GM18508 (cell line): ENCODE measurements around the gene DST.

Source experiments
- ATAC-seq: cut with Tn5 transposase; IDR thresholded peaks from one replicate; pipeline ENCODE4 v1.9.1; 2021; ENCODE audit warnings: moderate number of reproducible peaks; ENCODE audit not compliant: insufficient read depth, unreplicated experiment

Gene DST

DNA sequence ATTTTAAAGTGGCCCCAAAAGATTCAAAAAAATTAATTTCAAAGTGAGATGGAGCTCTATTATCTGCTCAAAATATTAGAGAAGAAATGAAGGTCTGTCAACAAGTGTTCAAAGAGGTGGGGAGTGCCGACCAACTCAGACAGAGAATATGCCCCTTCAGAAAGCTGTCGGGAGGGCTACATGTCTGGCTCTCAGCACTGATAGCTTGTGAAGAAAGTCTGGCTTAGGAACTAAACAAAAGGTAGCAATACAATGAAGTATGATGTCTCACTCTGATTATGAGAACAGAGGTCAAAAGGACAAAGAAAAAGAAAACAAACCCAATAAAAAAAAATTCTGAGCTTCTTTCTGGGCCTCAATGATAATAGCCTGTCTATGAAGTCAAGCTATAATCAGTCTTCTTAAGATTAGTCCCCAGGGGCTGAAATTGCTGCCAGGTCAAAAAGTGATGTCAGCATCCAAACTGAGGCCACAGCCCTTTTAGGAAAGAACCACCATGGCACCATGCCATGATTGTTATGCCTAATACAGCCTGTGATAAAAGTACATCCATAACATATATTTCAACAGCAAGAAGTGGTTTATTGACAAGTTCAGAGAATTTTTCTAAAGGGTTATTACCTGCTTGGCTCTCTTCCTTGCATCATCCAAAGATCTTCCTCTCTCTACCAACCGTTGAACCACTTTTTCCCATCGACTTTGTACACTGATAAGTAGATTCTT, 150.9 kb downstream of the DST start:
- ATAC-seq = no peak

DNA sequence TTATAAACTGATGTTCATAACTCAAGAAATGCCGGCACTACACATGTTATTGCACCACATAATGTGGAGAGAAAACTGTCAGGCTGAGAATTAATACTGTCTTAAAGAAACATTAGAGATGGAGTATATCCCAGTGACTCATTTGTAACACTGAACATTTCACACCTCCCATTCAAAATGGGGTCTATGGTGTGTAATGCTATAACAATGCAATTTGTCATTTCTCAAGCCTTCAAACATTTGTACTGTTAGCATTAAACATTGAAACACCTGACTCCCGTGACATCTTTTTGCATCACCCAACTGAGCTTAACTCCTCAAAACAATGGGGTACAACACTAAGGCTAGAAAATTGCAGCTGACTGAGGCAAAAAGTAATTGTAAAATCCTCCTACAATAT, 151.7 kb downstream of the DST start:
- ATAC-seq = no peak

DNA sequence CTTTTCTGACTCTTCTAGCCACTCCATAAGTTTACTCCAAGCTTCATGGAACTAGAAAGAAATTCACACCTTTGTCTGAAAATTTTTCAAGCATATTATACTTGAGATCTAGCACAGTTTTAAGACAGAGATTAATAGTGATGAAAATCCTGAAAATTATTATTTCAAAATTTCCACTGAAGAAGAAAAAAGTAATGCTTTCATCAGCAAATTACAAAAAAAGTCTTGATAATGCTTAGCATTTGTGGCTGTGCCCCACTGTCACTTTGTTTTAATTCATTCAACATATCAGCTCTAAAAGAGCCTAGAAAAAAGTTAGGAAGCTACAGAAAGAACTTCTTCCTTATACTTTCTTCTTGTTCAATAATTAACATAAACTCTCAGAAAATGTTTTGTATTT, 153.1 kb downstream of the DST start:
- no peak for ATAC-seq

DNA sequence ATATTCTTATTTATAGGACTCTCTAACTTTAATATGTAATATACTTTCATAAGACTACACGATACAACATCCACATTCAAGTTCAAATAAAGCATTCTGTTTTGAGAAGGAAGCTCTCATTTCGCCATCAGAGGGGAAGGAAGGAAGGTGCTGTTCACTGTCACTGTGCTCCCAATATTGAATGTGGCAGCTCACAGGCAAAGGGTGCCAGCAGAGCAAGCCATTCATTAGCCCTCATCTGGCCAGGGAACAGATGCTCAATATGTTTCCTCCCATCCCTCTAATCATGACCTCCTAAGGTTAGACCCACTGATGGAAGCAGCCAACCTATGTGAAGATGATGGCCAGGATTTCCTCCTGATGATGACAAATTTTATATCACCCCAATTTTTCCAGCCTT, 154.4 kb downstream of the DST start:
- ATAC-seq = no peak

DNA sequence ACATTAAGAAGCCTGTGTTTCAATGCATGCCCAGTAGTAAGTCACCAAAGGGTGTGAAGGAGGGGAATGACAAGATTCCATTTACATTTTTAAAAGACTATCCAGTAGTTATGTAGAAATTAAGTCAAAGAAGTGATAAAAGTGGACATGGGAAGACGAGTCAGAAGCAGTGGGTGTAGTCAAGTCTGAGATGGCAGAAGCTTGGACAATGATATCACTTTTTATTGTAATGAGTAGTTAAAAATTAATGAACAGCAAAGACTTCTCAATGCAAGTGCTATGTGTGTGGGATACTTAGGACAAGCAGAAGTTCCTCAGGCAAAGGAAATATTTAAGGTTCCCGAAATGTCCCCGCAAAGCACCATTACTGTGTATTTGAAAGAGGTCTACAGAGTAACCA, 156.0 kb downstream of the DST start:
- no peak for ATAC-seq

DNA sequence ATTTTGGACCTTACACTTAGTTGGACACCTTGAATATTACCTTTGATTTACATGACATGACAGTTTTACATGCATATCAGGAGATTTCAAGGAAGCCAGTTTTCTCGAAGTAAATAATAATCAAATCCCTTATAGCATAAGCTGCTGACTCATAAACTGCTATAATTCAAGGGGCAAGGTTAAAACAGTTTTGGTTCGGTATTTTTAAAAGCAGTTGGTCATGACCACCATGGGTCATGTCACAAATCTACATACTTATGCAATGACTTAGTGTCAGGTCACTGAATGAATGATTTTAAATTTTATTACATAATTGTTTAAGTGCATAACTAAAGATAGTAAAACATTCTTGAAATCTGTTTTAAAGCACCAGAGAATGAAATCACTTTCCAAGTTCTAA, 158.0 kb downstream of the DST start:
- ATAC-seq = no peak

DNA sequence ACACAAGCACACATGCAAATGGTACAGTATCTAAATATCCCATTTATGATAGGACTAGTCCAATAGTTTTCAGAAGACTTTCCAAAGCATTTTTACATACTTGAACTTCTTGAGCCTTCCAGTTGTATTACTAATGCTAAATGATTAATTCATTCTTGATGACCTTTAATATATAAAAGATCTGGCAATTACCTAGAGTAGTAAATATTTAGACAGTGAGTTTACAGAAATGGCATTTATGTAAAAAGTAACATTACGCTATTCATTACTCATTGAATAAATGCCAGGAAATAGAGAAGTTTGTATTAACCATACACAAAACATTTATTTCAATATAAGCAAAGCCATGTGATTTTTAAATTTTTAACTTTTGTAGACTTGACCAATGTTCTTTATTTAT, 158.8 kb downstream of the DST start:
- no peak for ATAC-seq

DNA sequence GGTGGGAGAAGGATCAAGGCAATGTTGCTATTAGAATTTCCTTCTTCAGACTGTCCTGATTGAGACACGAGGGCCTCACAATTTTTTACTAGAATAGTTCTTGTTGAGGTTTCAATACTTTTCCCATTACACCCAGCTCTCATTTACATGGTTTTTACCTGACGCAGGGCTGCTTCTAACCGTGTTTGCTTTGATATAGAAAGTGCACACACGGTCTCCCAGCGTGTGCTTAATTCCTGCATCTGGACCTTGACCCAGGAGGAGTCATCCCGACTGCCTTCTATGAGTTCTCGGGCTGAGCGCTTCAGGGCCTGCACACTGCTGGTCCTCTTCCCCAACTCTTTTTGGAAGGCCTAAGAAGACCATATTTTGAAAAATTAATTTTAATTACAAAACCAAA, 160.2 kb downstream of the DST start:
- no peak for ATAC-seq

DNA sequence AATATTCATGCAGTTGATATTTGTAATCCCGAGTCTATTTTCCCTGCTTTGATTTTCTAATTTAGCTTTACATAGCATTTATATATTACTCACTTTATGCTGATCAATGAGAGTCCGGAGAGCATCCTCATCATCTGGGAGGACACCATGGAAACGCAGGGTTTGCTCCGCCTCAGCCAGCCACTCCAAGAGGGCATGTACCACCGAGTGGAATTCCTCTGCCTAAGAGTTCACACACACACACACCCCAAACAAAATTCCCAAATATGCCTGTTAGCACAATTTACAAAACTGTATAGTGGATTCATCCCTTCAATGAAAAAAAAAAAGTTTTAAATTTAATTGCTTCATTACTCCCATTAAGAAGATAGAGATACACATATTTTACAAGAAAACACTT, 160.7 kb downstream of the DST start:
- ATAC-seq = no peak

DNA sequence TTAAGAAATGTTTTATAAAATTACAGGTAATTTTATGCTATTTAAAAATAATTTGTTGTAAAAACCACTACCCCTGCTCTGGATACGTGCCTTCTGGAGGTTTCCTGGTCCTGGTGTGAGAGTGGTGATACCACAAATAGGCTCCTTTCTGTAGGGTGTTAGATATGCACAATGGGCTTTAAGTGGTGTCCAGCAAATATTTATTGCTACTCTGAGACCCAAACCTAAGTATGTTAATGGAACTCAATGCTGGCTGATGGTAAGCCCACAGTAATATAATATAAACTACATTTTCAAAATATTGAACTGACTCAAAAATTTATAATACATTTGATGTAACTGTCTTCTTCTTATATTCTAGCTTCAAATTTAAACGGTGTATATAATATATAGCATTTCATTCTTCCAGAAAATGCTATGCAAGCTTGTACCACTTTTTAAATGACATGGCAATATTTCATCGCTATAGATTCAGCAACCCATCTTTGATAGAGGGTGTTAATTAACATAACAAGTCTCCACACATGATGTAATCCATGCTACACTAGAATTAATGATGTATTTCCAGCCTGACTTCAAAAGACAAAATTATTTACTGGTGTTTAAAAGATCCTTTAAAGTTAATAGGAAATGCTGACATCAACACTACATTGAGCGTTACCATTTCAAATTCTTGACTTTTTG, 161.9 kb downstream of the DST start:
- ATAC-seq = no peak

DNA sequence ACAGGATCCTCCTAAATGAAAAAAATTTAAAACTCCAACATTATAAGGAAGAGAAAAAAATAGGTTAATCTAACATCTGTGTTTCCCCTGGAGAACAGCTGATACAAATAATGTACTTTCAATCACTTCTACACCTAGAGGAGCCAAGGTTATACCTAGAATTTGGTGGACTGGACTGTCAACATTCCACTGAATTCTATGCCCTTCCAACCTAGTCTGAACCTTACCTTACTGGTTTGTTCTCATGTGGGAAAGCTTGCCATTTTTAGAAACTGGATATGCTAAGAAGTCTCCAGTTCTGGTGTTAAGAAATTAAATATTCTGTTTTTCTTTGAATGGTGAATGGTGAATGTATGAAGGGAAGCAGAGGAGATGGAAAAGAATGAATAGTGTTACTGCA, 162.4 kb downstream of the DST start:
- no peak for ATAC-seq

DNA sequence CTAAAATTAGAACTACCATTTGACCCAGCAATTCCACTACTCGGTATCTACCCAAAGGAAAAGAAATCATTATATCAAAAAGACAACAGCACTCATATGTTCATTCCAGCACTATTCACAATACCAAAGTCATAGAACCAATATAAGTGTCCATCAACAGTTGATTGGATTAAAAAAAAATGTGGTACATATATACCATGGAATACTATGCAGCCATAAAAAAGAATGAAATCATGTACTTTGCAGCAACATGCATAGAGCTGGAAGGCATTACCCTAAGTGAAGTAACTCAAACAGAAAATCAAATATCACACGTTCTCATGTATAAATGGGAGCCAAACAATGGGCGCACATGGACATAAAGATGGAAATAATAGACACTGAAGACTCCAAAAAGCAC, 163.3 kb downstream of the DST start:
- no peak for ATAC-seq

DNA sequence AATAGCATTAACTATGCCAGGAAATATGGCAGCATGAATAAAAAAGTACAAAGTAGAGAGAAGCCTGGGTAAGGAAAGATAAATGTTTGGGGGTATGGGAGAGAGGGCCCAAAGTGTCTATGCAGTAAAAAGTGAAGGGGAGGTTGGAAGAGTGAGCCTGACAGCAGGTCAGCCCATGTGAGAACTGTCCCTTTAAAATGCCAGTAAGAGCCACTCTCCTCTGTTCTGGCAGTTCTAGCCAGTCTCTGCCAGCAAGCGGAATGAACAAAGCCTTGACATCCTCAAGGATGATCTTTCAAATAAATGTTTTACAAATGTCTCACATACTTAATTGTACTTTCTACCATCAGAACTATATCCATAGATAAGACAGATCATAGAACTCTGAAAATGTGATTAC, 164.5 kb downstream of the DST start:
- ATAC-seq = no peak

DNA sequence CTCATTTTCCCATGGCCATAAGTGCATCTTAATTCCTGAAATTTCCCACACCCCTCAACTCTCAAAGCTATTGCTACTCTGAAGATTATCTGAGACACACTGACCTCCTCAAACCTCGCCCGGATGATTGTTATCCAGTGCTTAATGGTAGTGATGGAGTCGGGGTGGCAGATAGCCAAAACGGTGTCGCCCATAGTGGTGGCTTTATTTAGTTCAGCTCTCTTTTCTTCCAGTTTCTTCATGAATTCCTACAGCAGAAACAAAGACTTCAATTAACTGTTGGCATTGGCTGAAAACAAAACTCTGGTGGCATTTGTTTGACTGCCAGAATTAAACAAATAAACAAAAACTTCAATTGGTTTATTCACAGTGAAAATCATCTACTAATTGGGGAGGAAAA, 165.4 kb downstream of the DST start:
- ATAC-seq = no peak

DNA sequence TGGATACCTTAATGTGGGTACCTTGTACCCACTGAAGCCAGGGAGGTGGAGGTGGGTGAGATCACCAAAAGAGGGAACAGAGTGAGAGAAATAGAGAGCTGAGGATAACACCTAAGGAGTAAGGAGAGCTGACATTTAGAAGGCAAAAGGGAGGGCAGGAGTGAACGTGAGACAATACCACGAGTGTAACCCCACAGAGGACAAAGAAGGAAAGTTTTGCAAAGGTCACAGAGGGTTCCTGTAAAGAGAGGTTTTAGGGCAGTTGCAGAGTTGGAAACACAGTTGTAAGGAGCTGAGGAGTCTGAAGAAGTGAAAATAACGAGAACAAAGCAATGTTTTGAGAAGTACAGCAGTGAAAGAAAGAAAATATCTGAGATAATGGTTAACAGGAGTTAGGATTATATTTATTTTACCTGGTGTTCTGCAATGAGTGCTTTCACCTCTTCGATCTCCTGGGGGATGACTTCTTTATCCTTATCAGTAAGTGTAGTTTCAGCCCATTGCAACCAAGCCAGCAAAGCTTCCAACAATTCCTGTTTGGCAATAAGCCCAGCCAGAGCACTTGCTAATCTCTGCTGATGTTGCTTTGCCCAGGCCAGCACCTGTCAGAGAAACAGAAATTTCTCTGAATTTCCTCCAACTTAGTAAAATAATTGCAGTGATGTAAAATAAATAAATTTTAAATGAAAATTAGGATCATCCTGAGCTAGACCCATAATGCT, 166.8 kb downstream of the DST start:
- no peak for ATAC-seq

DNA sequence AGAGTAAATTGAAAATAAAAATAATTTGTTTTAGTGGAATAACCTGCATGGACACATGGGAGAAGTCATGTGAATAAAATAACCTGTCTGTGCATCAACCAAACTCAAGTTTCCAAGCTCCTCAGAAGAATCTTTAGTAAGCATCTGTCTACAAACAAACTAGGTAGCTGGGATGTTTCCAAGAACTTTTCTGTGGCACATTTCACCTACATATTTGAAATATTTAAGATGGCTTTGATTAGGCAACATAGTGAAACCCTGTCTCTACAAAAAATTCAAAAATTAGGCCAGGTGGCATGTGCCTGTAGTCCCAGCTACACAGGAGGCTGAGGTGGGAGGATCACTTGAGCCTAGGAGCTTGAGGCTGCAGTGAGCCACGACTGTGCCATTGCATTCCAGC, 168.2 kb downstream of the DST start:
- ATAC-seq = no peak

DNA sequence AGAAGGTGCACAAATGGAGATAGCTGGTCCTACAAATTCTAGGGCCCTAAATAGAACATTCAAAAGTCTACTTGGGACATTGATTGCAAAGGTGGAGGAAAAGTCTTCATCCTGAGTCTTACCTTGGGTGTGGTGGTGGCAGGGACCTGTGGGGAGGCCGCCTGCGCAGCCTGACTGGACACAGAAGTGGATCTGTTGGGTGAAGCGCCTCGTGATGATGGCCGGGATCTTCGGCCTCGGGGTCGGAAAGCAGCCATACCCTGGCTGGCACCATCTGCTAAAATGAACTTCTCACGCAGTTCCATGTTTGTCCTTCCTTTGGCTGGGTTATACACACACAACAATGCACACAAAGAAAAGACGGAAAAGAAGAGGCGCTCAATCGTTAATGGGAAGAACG, 179.2 kb downstream of the DST start:
- ATAC-seq = no peak

DNA sequence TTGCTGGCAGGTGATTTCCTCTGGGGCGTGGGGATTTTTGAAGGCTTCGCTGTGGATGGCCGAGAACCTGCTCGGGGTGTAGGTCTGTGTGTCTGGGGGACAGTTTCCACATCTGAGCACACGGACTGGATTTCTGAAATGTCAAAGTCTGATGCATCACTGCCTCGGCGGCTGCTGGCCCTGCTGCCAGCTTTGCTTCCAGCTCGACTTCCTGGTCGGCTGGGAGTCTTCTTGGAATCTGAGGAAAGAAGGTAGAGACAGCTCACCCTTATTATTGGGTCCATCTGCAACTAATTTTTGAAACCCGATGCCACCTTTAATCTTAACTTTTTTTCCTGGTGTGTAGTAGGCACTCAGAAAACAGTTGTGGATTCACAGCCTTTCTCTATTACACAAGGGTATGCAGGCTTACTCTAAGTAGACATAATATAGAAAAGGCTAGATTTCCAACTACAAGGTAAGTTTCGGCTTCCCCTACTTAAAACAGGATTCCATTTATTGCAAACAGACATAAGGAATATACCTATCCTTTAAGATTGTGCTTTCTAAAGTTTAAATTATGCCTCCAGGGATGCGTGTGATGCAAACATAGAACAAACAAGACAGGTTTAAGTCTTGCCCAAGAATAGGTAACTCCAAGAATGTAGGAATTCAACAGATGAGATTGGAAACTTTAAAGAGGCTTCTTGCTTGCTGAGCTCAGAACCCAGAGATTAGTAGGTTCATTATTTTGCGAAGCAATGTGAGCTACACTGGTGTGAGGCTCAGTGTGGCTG, 183.5 kb downstream of the DST start:
- no peak for ATAC-seq

DNA sequence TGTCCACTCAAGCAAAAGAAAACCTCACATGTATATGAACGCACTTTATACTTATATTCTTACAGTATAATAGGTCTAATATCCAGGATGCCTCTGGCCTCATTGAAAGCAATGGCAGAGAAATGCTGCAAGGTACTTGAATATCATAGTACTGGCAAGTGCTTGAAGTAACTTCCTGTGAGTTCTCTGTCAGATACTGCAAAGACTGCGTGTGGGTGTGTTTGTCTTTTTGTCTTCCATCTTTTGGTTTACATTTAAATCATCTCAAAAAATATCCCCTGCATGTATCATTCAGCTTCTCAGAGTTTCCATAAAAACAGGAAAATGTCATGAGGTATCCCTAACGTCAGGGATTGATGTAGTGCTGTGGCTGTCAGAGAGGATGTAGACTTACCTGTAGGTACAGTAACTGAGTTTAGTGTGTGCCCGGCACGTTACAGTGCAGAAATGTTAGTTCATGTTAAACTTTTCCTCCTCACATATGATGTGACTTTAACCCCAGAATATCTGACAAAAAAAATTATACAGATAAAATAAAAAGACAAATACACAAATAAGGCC, 184.3 kb downstream of the DST start:
- ATAC-seq = no peak

DNA sequence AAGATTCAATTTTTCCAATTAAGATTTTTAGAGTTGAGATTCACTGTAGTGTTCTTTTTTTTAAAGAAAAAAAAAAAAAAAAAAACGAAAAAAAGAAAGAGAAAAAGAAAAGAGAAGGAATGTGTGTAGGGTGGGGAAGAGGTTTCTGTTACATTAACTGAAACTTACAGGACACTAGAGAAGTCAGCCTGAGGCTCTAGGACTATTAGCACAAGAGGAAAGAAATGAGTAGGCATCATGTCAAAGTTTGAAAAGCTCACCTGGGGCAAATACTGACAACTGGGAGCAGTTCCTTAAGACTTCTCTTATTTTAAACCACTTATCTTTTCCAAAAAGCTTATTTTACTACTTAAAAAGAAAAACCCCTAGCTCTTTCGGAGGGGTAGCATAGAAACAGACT, 185.9 kb downstream of the DST start:
- no peak for ATAC-seq
